SK-N-SH treated with all-trans-retinoic acid at 6 μM for 48 hours (cell line): ENCODE data around the gene SCGB1A1.

ENCODE experiments used
- ATAC-seq: fragments of 200-7000 bp; cut with Tn5 transposase; 3 replicates; pipeline ENCODE4 v1.9.1; 2020; ENCODE audit warnings: mild to moderate bottlenecking, moderate library complexity
- ARNTL ChIP-seq: fragments of 450-650 bp; formaldehyde crosslinking; IDR thresholded peaks from 2 replicates; pipeline ENCODE4 v1.5.0; 2020; ENCODE audit warnings: low read depth, mild to moderate bottlenecking, moderate library complexity, borderline replicate concordance
- BACH2 ChIP-seq: fragments of 250-450 bp; sonication (Bioruptor Pico); IDR thresholded peaks from 2 replicates; pipeline ENCODE4 v1.9.0; 2021; ENCODE audit warnings: mild to moderate bottlenecking, borderline replicate concordance
- CSDC2 ChIP-seq: fragments of 250-450 bp; sonication (Bioruptor Pico); IDR thresholded peaks from 2 replicates; pipeline ENCODE4 v1.5.0; 2020; ENCODE audit warnings: mild to moderate bottlenecking, moderate library complexity
- ESRRG ChIP-seq: fragments of 250-450 bp; sonication (Bioruptor Pico); IDR thresholded peaks from 2 replicates; pipeline ENCODE4 v1.6.1; 2021; ENCODE audit warnings: mild to moderate bottlenecking
- GLIS3 ChIP-seq: fragments of 250-450 bp; sonication (Bioruptor Pico); IDR thresholded peaks from 2 replicates; pipeline ENCODE4 v1.5.0; 2020; ENCODE audit warnings: mild to moderate bottlenecking, moderate library complexity
- ISL1 ChIP-seq: fragments of 250-450 bp; sonication (Bioruptor Pico); IDR thresholded peaks from 2 replicates; pipeline ENCODE4 v2.1.2; 2022; ENCODE audit warnings: mild to moderate bottlenecking, moderate library complexity
- OSR1 ChIP-seq: fragments of 250-450 bp; sonication (Bioruptor Pico); IDR thresholded peaks from 2 replicates; pipeline ENCODE4 v1.8.0; 2022; ENCODE audit warnings: moderate library complexity, mild to moderate bottlenecking, inconsistent platforms
- PPARA ChIP-seq: fragments of 250-450 bp; sonication (Bioruptor Pico); IDR thresholded peaks from 2 replicates; pipeline ENCODE4 v1.5.0; 2020; ENCODE audit warnings: mild to moderate bottlenecking, borderline replicate concordance
- RARB ChIP-seq: fragments of 250-450 bp; sonication (Bioruptor Pico); IDR thresholded peaks from 2 replicates; pipeline ENCODE4 v1.8.0; 2021; ENCODE audit warnings: mild to moderate bottlenecking, moderate library complexity
- SNAI2 ChIP-seq: fragments of 250-450 bp; sonication (Bioruptor Pico); IDR thresholded peaks from 2 replicates; pipeline ENCODE4 v1.5.0; 2020; ENCODE audit warnings: mild to moderate bottlenecking, moderate library complexity
- TCF4 ChIP-seq: fragments of 250-450 bp; sonication (Bioruptor Pico); IDR thresholded peaks from 2 replicates; pipeline ENCODE4 v1.8.0; 2021; ENCODE audit warnings: mild to moderate bottlenecking, moderate library complexity, borderline replicate concordance
- TOX ChIP-seq: fragments of 250-450 bp; sonication (Bioruptor Pico); IDR thresholded peaks from 2 replicates; pipeline ENCODE4 v1.8.0; 2021; ENCODE audit warnings: mild to moderate bottlenecking, moderate library complexity, borderline replicate concordance
- ZC3H10 ChIP-seq: fragments of 250-450 bp; sonication (Bioruptor Pico); IDR thresholded peaks from 2 replicates; pipeline ENCODE4 v1.5.1; 2021; ENCODE audit warnings: mild to moderate bottlenecking, moderate library complexity
- ZFP3 ChIP-seq: fragments of 250-450 bp; sonication (Bioruptor Pico); IDR thresholded peaks from 2 replicates; pipeline ENCODE4 v1.5.0; 2020; ENCODE audit warnings: mild to moderate bottlenecking, moderate library complexity
- ZFP30 ChIP-seq: fragments of 450-650 bp; formaldehyde crosslinking; IDR thresholded peaks from 2 replicates; pipeline ENCODE4 v1.5.0; 2022; ENCODE audit warnings: mild to moderate bottlenecking, moderate library complexity
- ZNF565 ChIP-seq: fragments of 450-650 bp; formaldehyde crosslinking; conservative IDR thresholded peaks from 2 replicates; pipeline ENCODE4 v1.5.0; 2020; ENCODE audit warnings: low read depth, mild to moderate bottlenecking, moderate library complexity
- ZNF70 ChIP-seq: fragments of 450-650 bp; formaldehyde crosslinking; IDR thresholded peaks from 2 replicates; pipeline ENCODE4 v1.5.0; 2020; ENCODE audit warnings: mild to moderate bottlenecking, moderate library complexity
- ZNF8 ChIP-seq: fragments of 450-650 bp; formaldehyde crosslinking; IDR thresholded peaks from 2 replicates; pipeline ENCODE4 v1.5.0; 2020; ENCODE audit warnings: mild to moderate bottlenecking, moderate library complexity
- TF ChIP-seq, protein P1 (sequence below): fragments of 250-450 bp; sonication (Bioruptor Pico); IDR thresholded peaks from 2 replicates; pipeline ENCODE4 v1.5.0; 2020; ENCODE audit warnings: mild to moderate bottlenecking, moderate library complexity
- TF ChIP-seq, protein P2 (sequence below): fragments of 250-450 bp; sonication (Bioruptor Pico); IDR thresholded peaks from 2 replicates; pipeline ENCODE4 v1.8.0; 2021; ENCODE audit warnings: low read depth, mild to moderate bottlenecking, moderate library complexity, borderline replicate concordance
- TF ChIP-seq, protein P3 (sequence below): fragments of 250-450 bp; sonication (Bioruptor Pico); IDR thresholded peaks from 2 replicates; pipeline ENCODE4 v1.8.0; 2020; ENCODE audit warnings: mild to moderate bottlenecking, moderate library complexity, borderline replicate concordance
- TF ChIP-seq, protein P4 (sequence below): fragments of 250-450 bp; sonication (Bioruptor Pico); IDR thresholded peaks from 2 replicates; pipeline ENCODE4 v1.5.1; 2020; ENCODE audit warnings: low read depth, mild to moderate bottlenecking, moderate library complexity
- TF ChIP-seq, protein P5 (sequence below): fragments of 250-450 bp; sonication (Bioruptor Pico); IDR thresholded peaks from 2 replicates; pipeline ENCODE4 v1.5.1; 2021; ENCODE audit warnings: mild to moderate bottlenecking, moderate library complexity

Gene SCGB1A1

DNA sequence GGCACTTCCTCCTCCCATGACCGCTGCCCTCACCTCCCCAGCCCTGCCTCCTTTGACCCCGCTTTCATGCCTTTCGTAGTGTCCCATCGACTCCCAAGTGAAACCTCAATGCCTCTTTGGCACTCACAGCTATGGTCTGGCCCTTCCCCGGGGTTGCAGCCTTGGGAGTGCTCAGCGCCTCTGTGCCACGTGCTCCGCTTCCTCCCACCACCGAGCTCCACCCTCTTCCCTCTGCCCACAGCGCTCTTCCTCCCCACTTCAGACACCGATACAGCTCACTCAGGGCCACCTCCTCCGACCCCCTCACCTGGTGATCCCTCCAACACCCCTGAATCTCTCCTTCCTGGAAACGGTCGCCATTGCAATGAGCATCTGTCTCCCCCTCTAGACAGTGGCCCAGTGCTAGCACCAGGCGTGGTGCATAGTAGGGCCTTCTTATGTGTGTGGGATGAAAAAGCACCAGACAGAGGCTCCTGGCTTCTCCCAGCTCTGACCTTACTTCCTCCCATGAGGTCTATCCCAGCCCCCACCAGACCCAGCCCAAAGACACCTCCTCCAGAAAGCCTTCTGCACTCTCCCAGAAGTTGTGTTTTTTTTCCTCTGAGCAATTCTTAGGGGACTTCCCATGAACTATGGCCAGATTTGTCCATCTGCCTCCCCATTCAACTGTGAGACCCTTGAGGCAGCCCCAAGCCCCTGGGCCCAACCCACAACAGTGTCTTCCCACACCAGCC, 16.4 kb upstream of the SCGB1A1 start (continued):
- TF ChIP-seq CSDC2, result no peak
- TF ChIP-seq ARNTL (CRISPR knock-in tag), result no peak
- no peak for TF ChIP-seq PPARA (CRISPR knock-in tag)
- no peak for TF ChIP-seq ESRRG (CRISPR knock-in tag)
- TF ChIP-seq OSR1 (CRISPR knock-in tag), result no peak
- TF ChIP-seq, protein P1, sequence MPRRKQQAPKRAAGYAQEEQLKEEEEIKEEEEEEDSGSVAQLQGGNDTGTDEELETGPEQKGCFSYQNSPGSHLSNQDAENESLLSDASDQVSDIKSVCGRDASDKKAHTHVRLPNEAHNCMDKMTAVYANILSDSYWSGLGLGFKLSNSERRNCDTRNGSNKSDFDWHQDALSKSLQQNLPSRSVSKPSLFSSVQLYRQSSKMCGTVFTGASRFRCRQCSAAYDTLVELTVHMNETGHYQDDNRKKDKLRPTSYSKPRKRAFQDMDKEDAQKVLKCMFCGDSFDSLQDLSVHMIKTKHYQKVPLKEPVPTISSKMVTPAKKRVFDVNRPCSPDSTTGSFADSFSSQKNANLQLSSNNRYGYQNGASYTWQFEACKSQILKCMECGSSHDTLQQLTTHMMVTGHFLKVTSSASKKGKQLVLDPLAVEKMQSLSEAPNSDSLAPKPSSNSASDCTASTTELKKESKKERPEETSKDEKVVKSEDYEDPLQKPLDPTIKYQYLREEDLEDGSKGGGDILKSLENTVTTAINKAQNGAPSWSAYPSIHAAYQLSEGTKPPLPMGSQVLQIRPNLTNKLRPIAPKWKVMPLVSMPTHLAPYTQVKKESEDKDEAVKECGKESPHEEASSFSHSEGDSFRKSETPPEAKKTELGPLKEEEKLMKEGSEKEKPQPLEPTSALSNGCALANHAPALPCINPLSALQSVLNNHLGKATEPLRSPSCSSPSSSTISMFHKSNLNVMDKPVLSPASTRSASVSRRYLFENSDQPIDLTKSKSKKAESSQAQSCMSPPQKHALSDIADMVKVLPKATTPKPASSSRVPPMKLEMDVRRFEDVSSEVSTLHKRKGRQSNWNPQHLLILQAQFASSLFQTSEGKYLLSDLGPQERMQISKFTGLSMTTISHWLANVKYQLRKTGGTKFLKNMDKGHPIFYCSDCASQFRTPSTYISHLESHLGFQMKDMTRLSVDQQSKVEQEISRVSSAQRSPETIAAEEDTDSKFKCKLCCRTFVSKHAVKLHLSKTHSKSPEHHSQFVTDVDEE (CRISPR knock-in tag), result no peak

DNA sequence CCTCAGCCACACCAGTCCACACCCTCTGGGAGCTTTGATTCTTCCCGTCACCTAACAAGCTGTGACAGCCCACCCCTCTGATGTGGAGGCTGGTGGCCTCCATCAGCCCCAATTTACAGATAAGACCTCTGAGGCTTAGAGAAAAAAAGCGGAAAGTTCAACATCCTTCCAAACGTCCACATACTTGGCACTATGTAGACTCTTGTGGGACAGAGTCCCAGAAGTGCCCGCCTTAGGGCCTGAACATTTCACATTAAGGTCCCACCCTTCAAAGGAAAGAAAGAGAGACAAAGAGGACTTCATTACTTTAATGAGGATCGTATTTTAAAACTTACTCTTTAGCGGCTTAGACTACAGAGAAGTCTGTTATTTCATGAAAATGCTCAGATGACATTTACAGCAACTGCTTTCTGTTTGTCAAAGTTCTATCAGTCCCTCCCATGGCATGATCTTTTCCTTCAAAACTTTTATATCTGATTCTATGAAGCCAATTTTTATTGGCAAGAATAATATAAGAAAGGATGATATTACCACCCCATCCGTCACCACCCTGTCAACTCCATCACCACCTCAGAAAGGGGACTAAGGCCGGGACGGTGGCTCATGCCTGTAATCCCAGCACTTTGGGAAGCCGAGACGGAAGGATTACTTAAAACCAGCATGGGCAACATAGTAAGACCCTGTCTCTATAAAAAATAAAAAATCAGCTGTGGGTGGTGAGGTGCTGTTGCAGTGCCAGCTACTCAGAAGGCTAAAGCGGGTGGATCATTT, 15.7 kb upstream of the SCGB1A1 start:
- TF ChIP-seq ARNTL (CRISPR knock-in tag), result no peak
- TF ChIP-seq TOX, result no peak
- TF ChIP-seq, protein P2, sequence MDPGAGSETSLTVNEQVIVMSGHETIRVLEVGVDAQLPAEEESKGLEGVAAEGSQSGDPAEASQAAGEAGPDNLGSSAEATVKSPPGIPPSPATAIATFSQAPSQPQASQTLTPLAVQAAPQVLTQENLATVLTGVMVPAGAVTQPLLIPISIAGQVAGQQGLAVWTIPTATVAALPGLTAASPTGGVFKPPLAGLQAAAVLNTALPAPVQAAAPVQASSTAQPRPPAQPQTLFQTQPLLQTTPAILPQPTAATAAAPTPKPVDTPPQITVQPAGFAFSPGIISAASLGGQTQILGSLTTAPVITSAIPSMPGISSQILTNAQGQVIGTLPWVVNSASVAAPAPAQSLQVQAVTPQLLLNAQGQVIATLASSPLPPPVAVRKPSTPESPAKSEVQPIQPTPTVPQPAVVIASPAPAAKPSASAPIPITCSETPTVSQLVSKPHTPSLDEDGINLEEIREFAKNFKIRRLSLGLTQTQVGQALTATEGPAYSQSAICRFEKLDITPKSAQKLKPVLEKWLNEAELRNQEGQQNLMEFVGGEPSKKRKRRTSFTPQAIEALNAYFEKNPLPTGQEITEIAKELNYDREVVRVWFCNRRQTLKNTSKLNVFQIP (CRISPR knock-in tag), result no peak
- no peak for ATAC-seq

DNA sequence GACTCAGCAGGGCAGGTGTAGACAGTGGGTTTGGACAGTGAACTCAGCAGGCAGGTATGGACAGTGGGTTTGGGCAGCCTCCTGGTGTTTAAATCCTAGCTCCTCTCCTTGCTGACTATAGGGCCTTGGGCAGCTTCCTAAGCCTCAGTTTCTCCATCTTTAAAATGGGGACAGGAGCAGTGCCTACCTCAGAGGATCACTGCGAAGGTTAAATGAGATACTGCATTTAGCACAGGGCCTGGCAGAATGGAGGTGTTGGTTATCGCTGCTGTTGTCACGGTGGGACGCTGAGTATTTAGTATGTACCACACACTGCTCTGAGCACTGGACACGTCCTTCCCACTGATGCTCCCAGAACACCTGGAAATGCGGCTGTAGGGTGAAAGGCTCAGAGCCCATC, 14.4 kb upstream of the SCGB1A1 start:
- ATAC-seq, result no peak
- TF ChIP-seq ZFP3 (CRISPR knock-in tag) (no peak), GLIS3 (no peak), ESRRG (CRISPR knock-in tag) (no peak), ZNF8 (CRISPR knock-in tag) (no peak), BACH2 (no peak), PPARA (CRISPR knock-in tag) (no peak), OSR1 (CRISPR knock-in tag) (no peak), ARNTL (CRISPR knock-in tag) (no peak), CSDC2 (no peak), TOX (no peak), ZNF70 (CRISPR knock-in tag) (no peak), SNAI2 (CRISPR knock-in tag) (no peak), ISL1 (CRISPR knock-in tag) (no peak), ZNF565 (CRISPR knock-in tag) (no peak)
- TF ChIP-seq, protein P3, sequence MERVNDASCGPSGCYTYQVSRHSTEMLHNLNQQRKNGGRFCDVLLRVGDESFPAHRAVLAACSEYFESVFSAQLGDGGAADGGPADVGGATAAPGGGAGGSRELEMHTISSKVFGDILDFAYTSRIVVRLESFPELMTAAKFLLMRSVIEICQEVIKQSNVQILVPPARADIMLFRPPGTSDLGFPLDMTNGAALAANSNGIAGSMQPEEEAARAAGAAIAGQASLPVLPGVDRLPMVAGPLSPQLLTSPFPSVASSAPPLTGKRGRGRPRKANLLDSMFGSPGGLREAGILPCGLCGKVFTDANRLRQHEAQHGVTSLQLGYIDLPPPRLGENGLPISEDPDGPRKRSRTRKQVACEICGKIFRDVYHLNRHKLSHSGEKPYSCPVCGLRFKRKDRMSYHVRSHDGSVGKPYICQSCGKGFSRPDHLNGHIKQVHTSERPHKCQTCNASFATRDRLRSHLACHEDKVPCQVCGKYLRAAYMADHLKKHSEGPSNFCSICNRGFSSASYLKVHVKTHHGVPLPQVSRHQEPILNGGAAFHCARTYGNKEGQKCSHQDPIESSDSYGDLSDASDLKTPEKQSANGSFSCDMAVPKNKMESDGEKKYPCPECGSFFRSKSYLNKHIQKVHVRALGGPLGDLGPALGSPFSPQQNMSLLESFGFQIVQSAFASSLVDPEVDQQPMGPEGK, result no peak

DNA sequence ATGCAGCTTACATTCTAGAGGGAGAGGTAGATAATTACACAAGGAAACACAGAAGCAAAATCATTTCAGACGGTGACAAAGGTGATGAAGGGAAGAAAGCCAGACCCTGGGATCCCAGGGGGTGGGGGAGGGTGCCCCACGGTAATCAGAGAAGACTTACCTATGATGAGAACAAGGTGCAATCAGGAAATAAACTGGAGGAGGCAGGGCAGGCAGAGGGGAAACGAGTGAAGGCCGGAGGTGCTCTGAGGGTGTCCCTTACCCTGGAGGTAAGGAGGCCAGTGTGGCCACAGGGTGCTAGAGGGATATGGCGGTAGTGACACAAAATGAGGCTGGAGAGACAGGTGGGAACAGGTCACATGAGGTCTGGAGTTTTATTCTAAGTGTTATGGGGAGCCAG, 13.9 kb upstream of the SCGB1A1 start:
- TF ChIP-seq TCF4 (CRISPR knock-in tag) (no peak), CSDC2 (no peak), OSR1 (CRISPR knock-in tag) (no peak)

DNA sequence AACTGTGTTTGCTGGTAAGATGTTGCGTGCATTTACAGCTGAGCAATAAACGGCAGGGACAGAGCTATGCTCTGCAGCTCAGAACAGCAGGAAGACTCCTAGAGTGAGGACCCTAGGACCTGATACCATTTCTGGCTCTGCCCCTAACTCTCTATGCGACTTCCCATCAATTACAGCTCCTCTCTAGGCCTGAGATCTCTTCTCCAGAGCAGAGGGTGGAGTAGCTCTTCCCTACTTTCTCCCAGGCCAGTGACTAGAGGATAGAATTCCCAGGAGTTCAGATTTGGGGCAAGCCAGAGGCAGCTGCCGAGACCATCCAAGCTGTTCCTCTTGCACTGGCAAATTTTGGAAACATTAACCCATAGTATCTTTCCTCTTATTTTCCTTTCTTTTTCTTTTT, 12.8 kb upstream of the SCGB1A1 start:
- no peak for ATAC-seq
- TF ChIP-seq ZNF8 (CRISPR knock-in tag) (no peak), GLIS3 (no peak), ARNTL (CRISPR knock-in tag) (no peak), CSDC2 (no peak), SNAI2 (CRISPR knock-in tag) (no peak), OSR1 (CRISPR knock-in tag) (no peak), ZC3H10 (CRISPR knock-in tag) (no peak), ZFP3 (CRISPR knock-in tag) (no peak), PPARA (CRISPR knock-in tag) (no peak), ZFP30 (no peak), BACH2 (no peak), ESRRG (CRISPR knock-in tag) (no peak), ZNF565 (CRISPR knock-in tag) (no peak), TCF4 (CRISPR knock-in tag) (no peak), RARB (CRISPR knock-in tag) (no peak)
- TF ChIP-seq, protein P4, sequence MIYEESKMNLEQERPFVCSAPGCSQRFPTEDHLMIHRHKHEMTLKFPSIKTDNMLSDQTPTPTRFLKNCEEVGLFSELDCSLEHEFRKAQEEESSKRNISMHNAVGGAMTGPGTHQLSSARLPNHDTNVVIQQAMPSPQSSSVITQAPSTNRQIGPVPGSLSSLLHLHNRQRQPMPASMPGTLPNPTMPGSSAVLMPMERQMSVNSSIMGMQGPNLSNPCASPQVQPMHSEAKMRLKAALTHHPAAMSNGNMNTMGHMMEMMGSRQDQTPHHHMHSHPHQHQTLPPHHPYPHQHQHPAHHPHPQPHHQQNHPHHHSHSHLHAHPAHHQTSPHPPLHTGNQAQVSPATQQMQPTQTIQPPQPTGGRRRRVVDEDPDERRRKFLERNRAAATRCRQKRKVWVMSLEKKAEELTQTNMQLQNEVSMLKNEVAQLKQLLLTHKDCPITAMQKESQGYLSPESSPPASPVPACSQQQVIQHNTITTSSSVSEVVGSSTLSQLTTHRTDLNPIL (CRISPR knock-in tag), result no peak
- TF ChIP-seq, protein P5, sequence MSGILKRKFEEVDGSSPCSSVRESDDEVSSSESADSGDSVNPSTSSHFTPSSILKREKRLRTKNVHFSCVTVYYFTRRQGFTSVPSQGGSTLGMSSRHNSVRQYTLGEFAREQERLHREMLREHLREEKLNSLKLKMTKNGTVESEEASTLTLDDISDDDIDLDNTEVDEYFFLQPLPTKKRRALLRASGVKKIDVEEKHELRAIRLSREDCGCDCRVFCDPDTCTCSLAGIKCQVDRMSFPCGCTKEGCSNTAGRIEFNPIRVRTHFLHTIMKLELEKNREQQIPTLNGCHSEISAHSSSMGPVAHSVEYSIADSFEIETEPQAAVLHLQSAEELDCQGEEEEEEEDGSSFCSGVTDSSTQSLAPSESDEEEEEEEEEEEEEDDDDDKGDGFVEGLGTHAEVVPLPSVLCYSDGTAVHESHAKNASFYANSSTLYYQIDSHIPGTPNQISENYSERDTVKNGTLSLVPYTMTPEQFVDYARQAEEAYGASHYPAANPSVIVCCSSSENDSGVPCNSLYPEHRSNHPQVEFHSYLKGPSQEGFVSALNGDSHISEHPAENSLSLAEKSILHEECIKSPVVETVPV (CRISPR knock-in tag), result no peak

More for the DNA sequence above, 13.9 kb upstream of the SCGB1A1 start:
- ATAC-seq, result no peak
